Activated CD4-positive, alpha-beta T cell treated with anti-CD3 and anti-CD28 coated beads, Interleukin-2, Interleukin-6, amounts not matched to agents 100 ng/mL and 50 ng/mL, durations not matched to agents 16 hours and 8 hours (primary cell): ENCODE data around the gene ADGRL1.

Experiments used
- DNase-seq: peaks from one replicate; pipeline ENCODE4 v3.0.0-alpha.2; 2020

Gene ADGRL1

GRCh38 chr19:14135985-14136508 is 69.9 kb downstream of the ADGRL1 start:
- DNase-seq = no peak

DNA sequence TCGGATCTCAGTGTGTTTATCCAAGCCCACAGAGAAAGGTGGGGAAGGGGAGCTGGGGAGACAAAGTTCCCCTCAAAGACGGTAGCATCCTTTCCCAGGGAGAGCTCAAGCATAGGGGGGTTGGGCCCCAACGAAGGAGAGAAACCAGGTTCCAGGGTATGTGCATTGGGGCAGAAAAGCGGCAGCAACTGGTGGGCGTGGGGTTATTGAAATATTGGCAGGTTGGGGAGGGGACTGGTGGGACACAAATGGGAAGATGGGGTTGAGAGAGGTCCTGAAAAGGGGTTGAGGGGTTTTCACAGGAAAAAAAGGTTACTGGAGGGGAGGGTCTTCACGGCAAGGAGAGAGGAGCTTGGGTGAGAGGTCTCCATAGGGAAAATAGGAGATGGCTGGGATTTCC is 70.6 kb downstream of the ADGRL1 start:
- DNase-seq = no peak

DNA sequence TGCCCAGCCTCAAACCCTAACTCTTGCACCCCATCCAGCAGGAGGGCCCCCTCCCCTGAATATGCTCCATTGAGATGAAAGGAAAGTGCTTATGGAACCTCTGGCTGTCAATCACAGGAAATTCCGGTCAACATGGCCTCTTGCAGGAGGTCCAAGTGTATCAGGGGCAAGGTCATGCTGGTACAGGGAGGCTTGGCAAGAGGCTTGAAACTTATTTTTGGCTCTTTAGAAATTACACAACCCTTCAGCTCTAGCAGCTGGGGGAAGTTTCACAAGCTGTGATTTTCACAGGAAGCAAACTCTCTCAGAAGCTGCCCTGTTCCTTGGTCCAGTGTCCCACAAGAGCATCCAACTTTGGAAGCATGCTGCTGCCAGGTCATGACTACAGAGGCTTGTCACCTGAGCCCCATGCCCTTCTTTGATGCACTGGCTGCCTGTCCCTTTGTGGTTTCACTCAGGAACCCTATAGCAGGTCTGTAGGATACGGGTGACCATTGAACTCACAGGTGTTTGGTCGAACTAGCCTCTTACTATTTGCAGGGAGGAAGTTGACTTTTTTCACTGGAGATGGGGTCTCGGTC is 78.0 kb downstream of the ADGRL1 start:
- DNase-seq = no peak

DNA sequence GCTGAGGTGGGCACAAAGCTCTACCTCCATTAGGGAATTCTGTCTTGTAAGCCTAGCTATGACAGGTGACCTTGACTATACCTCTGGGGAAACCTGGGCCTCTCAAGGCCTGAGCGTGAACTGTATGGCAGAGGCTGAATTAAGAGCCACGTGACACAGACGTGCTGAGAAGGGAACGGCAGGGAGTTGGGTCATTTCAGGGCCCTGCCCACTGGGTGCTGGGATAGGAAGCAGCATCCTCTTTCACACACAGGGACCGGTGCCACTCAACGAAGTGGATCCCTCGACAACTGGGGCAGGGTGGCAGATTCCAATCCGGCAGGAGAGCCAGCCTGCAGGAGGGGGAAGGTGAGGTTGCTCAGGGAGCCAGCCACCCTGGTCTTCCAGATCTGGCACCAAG is 78.8 kb downstream of the ADGRL1 start:
- DNase-seq = no peak

GRCh38 chr19:14122924-14123323 is 83.0 kb downstream of the ADGRL1 start:
- DNase-seq = no peak

DNA sequence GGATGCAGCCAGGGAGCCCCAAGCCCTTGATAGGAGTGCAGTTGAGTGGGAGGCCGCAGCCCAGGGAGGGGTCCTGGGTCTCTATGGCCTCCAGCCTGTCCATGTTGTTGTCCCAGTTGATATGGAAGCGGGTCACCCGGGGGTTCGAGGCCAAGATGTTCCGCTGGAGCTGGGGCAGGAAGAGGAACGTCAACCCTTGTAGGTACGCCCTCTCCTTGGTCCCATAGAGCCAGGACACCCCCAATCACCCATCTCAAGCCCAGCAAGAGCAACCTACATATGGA is 85.5 kb downstream of the ADGRL1 start:
- no peak for DNase-seq

DNA sequence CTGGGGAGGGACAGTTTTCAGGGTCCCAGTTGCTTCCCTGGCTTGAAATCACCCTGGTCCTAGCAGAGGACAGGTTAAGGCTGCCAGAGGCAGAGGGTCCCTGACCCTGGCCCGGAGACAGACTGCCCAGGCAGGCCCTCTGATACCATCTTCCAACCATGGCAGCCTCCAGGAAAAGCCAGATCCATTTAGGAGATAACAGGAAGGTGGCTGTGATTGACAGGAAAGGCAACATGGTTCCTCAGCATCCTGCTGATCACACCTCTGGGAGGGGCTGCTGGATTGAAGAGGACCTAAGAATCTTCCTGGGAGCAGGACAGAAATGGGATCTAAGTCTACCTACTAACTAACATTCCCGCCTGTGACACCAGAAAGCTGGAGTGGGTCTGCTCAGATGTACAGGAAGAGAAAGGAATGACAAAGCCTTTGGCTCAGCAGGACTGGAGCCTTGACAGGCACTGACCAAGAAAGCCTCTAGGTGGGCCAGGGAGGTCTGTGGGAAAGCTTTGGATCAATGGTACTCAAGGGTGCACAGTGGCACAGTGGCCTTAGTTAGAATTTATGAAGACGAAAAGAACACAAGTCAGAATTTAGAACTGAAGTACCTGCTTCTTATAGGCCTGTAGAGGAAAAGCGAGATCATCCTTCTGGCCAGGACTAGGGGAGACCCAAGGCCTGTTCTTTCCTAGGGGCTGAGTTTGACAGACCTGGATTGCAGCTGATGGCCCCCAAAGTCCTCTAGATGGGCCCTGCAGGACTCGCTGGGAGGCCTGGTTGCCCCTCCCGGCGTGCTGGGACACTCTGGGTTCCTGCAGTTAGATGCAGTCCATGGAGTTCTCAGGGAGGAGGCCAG is 86.1 kb downstream of the ADGRL1 start:
- no peak for DNase-seq

GRCh38 chr19:14119146-14119545 is 86.8 kb downstream of the ADGRL1 start:
- DNase-seq = no peak

GRCh38 chr19:14118165-14119051 is 87.6 kb downstream of the ADGRL1 start:
- DNase-seq = peak; percentile 36

DNA sequence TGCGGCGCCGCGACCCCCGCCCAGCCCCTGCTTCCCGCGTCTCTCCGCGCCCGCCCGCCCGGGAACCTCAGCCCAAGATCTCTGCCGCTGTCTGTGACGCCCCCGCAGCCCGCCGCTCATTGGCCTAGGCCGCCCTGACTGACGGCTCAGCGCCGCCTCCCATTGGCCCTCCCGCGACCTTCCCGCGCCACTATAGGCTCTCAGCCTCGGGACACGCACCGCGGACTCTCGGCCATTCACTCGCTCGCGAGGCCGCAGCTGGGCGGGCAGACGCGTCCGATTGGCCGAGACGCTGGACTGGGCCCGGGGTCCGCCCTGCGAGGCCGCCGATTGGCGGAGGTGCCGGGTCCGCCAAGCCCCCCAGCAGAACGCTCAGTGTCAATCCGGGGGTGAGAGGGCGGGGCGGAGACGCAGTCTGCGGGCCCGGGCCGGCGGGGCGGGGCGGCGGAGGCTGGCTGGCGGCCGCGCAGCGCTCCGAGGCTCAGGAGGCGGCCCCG is 88.3 kb downstream of the ADGRL1 start, which contains the start of gene PRKACA:
TSS of gene PRKACA (minus strand) at position 95 of the 497 bp plus-strand sequence. CDS start 215 bp downstream, outside the sequence.
- peak; percentile 99 for DNase-seq

DNA sequence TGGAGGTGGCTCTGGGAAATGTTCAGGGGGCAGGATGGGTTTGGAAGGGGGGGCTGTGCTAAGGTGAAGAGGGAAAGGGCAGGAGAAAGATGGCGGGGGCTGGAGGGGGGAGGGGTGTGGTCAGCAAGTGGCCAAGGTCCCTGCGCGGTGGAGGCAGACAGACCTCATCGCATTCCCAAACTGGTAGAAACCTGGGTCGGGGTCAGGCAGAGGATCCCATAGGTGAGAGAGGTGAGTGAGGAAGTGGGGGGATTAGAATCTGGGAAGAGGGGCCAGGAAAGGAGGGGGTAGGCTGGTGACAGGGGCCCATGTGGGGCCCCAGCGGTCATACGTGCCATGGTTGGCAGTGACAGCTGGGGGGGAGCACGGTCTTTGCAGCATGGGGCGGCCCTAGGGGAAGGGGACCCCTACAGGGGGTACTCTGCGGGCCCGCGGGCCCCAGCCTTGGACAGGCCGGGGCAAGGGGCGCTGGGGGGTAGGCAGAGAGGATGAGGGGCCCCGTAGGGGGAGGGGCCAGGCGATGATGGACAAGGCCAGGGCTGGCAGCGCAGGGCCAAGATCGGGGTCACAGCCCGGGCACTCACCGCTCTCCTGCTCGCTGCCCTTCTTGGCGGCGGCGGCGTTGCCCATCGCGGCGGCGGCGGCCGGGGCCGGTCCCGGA is 88.9 kb downstream of the ADGRL1 start:
- DNase-seq = no peak

DNA sequence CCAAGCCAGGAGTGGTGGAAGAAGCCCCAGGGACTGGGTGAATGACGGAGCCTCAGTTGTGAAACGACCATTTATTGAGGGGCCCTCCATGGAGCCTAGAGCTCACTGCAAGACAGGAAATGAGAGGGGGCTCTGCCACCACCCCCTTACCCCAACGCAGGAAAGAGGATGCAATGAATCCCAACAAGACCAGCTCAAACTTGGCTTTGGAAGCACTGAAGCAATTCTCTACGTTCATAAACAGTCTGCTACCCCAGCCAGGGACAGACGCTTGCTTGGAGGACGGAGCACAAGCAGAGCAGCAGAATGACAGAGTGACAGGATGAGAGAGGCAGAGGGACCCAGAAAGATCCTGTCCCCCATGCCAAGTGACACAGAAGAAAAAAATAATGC is 89.4 kb downstream of the ADGRL1 start:
- no peak for DNase-seq

DNA sequence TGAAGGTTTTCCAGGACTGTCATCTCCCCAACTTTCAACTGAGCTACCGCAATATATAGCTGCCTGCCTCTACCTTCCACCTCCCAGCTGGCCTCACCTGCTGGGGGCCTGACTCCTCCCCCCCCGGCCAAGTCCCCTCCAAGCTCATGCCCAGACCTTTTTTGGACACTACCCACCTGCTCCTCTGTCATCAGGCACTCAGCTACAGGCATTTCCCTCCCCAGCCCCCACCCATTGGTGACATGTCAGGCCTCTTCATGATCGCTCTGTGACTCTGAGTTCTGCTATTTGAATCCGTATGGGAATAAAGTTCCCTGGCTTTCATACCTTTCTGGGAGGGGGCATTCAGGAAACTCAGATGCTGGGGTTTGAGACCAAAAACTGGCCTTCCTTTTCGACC is 90.2 kb downstream of the ADGRL1 start:
- no peak for DNase-seq

- peak; percentile 61 for DNase-seq
These were observed 91.1 kb downstream of the ADGRL1 start for GRCh38 chr19:14114854-14115253.

- DNase-seq = no peak
These were observed 91.5 kb downstream of the ADGRL1 start for GRCh38 chr19:14114439-14114838.

DNA sequence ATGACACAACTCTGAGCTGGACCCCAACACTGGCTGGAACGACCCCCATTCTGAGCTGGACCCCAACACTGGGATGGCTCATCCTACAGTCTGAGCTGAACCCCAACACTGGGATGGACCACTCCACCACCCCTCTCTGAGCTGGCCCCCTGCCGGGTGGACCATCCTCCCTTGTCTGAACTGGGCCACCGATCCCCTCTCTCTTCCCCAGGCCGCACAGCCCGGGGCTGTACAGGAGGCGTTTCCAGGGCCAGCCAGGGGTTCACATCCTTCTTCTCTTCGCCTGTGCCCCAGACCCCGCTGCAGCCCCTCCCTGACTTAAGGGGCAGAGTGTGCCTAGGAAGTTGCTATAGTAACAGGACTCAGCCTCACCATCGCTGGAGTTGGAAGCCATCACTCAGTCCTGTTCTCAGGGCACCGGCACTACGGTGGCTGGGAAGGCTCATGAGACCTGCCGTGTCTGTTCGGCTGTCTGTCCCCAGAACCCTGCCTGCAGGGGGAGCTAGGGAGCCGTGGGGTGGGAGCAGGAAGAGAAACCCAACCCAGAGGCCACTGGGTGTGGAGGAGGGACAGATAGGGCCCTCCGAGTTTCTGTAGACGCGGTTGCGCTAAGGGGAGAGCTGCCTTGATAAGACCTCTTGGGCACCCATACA is 92.1 kb downstream of the ADGRL1 start:
- DNase-seq = peak; percentile 79

DNA sequence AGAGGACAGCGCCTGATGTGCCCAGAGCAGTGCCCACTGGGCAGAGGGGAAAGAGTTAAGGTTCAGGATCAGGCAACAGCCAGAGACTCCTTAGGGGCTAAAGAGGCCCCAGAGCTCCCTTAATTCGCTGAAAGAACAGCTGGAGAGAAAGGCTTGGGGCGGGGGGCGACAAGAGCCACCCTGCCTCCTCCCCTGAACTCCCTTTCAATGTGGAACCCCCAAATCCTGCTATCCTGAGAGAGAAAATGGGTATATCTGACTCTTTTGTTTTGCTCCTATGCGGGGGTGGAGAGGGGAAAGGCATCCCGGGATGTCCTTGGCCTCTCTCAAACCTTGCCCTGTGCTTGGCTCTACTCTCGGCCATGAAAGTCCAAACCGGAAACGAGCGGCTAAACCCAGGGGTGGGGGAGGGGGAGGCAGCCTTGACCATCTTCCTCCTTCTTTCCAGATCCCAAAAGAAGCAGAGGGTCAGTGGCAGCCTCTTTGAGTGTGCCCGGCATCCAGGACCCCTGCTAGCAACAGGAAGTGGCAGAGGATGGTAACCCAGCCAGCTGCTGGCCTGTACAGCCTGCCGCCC is 93.1 kb downstream of the ADGRL1 start:
- no peak for DNase-seq

- no peak for DNase-seq
These were observed 93.7 kb downstream of the ADGRL1 start for GRCh38 chr19:14112051-14112808.

DNA sequence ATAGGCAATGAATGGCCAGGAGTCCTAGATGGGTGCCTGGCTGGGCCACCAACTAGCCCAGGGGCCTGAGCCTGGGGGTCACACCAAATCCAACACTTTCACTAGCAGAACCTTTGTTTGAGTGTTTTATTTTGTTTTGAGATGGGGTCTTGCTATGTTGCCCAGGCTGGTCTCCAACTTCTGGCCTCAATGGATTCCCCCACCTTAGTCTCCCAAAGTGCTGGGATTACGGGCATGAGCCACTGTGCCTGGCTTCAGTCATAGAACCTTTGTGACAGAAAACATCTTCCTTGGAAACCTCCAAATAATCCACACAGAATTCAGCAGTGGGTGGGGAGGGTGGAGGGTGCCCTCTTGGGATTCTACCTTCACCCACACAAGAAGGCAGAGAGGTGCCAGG is 94.5 kb downstream of the ADGRL1 start:
- DNase-seq = no peak

GRCh38 chr19:14110650-14111049 is 95.3 kb downstream of the ADGRL1 start:
- no peak for DNase-seq
